Posterior cingulate gyrus (tissue), 11 donors: ENCODE results near the gene SYT2.
"Not testable (repeated sequence)": the region's sequence is repeated elsewhere in the genome, so short reads cannot be mapped to it uniquely, and the experiment has no call there.

Source experiments
- DNase-seq, 10 donors: peaks; one replicate each; pipeline versions ENCODE4 v3.0.0 to v3.0.0-alpha.2; 2020 to 2021; ENCODE audit warnings: mixed read lengths in 3 of 10
- intact Hi-C: fragments of 100-400 bp; cut with DNase I; formaldehyde crosslinking; loops from one replicate; pipeline ENCODE4 v1.15.1; 2023

SYT2 gene

DNA sequence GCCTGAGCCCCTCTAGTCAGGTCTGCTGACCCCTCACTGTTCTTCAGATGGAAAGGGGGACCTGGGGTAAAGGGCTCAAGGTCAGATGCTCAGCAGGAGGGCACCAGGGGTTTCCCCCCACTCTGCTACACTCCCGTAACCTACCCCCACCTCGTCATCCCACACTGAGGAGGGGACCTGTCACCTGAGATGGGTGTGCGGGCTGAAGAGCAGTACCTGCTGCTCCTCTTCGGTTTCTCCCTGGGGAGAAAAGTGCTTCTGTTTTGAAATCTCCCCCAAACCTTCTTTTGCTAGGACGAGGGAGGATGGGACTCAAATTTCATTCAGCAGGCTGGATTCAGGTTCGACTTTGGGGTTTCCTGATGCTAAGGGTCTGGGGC is 65.2 kb downstream of the SYT2 start:
- intact Hi-C loops = no loop called here
- DNase-seq = no peak

DNA sequence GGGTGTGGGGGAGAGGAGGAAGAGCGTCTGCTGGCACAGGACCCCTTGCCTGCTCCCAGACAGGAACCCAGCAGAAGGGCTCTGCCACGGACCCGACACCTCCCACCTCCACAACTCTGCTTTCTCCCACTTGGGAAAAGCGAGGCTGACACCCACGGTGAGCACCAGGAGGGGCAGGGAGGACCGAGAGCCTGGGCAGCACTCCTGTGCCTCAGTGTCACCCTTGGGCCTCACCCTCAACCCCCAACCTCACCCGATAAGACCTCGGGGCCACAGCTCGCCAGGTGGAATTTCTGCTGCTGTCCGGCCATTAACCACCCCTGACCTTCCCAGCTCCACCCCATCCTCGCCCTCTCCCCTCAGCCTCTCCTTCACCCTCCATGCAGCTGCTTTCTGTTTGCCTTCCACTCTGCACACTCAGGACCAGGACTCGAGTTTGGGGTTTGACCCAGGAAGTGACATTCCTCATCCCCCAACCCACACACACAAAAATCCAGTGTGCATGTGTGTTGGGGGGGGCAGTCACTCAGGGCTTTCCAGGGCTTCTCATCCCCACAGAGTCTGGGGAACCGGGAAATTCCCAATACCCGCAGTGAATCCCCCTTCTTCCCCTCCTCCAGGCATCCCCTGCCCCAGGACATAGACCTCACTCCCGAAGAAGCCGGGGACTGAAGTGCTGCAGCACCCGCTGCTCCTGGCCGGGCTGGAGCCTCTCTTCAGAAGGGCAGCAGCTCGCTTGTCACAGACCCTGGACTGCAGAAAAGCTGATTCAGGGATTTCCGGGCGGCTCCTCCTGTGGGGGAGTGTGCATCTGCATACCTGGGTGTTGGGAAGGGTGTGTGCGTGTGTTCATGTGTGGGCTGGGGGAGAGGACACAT is 65.8 kb downstream of the SYT2 start:
- intact Hi-C loops = no loop called here
- DNase-seq = peak in 1 of 10 donors; percentile 78

DNA sequence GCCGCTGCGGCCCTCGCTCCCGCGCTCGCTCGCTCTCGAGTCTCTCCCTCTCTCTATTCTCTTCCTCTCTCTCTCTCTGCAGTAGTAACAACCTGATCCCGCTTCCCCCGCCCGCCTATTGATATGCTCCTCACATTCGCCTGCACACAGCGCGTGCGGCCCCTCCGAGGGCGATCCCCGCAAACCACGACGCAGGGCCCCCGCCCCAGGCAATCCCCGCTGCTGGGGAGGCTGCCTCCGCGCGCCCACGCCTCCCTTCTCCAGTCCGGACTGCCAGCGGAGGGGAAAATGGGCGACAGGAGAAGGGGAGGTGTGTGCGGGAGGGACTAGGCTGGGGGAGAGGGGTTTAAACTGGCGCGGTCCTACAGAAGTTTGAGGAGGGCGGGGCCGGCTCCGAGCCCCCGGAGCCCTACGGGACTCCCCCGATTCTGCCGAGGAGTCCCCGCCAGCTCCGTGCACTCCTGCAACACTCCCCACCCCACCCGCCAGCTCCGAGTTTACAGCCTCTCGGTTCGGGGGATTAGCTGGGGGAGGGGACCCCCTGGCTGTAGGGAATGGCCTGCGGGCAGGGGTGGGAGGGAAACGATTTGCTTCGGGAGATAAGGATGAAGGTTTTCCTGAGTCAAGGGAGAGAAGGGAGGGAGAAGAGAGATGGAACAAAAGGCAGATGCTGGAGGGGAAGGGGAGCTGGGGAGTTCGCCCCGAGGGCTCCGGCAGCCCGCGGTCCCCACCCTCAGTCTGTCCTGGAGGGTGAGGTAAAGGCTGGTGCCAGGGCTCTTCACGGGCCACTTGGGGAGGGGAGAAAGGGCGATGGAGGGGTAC is 66.6 kb downstream of the SYT2 start:
- intact Hi-C loops = no loop called here

DNA sequence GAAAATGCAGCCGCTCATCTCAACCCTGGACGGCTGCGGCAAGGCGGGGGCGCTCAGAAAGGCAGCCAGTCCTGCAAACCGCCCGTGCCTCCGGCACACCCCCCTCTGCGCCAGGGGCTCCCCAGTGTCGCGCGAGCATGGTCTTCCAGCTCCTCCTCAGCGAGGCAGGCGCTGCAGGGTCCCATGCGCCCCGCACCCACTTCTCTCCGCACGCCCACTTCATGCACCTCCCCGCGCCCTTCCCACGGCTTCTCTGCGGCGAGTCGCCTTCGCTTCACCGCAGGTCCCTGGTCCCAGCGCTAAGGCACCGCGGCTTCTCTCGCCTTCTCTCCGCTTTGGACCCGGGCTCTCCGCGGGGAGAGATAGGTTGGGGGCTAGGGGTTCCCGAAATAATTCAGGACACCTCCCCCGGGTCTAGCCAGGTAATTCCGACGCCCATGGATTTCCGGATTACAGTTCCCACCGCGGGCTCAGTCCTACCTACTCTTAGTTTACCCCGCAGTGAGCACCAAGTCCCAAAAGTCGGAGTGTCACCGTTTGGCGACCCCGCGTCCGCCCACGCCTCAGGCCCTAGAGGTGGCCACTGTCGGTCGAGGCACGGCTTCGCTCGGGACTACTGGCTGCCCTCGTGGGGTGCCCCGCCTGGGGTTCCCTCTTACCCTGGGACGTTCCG is 67.5 kb downstream of the SYT2 start:
- intact Hi-C loops = no loop called here
- DNase-seq = peak in 1 of 10 donors; percentile 76

More for the DNA sequence above, 66.6 kb downstream of the SYT2 start:
- peak in 1 of 10 donors; percentile 71 for DNase-seq

DNA sequence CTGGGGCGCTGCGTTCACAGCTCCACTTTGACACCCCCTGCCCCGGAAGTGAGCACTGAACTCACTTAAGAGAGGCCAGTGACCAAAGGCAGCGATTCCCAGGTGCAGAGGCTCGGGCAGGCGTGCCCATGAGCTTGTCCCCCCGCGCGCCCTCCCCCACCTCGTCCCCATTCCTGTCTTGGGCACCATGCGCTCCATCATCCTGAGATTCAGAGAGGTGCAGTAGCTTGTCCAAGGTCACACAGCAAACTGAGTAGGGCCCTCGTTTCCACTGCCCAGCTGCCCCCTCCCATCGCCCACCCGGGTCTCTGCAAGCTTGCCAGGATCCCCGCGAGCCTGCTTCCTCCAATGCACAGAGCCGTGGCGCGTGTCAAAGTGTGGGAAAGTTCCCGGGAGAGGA is 68.0 kb downstream of the SYT2 start:
- intact Hi-C loops = no loop called here
- DNase-seq = no peak

DNA sequence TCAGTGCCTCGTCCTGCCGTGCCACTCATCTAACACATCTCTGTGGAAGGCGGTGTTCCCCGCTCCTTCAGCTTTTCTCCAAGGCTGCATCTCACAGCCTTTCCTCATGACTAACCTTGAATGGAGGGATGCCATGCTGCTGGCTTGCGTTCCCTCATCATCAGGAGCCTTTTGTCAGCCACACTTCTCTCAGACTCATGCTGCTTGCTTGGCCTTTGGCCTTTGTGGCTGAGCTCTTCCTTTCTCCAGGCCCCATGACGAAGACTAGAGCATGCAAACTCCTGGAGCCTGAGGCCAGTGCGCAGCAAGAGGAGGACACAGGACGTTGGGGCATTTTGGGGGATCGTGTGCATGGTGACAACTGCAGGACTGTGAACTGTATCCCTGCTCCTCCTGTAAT is 70.8 kb downstream of the SYT2 start:
- intact Hi-C loops = no loop called here
- DNase-seq = no peak

DNA sequence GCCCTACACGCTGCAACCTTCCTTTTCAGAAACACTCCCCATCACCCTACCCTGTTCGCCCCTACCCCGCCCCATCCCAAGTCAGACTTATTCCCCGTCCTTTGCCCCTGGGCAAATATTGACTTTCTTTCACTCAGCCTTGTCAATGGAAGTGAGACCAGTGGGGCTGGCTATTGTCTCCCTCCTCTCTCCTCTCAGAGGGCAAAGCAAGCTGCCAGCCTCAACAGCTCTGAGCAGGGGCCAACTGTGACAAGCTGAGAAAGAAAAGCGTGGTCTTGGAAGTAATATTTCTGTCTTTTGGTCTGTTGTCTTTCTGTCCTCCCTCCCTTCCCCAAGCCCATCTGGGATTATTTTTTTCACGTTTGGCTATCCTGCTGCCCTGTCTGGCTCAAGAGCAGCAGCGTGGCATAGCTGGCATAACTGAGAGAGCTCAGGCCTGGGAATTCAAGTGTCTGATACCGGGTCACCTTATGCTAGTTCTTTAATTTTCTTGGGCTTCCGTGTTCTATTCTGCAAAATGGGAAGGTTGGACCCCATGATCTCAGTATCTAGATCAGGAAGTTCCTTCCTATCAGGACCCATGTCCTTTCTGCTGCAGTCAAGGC is 71.5 kb downstream of the SYT2 start:
- DNase-seq, intact Hi-C loops: not testable (repeated sequence)

DNA sequence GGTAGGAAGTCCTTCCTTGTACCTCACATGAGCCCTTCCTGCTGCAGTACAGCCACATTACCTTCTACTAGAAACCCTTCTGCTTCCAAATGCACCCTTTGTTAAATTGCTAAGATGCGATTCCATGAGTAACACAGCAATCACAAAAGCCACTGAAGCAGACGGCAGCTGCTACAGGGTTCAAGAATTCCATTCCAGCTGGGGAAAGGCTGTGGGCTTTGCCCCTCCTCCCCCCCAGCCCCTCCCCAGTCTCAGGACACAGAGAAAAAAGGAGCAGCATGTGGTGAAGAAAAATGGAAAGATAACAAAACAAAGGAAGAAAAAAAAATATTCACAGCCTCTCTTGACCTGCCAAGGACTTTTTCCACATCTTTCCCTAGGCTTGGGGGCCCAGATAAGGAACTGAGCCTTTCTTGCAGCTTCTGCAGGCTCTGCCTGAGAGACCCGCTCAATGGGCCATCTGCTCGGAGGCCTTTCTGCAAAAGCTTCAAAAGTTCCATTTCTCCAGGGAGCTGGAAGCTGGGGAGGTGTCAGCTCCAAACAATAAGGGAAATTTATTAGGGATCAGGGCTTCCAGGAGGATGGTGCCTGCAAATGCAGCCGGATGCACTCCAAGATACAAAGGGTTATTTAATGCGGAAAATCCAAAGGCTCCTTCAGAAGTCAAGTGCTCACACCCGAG is 72.1 kb downstream of the SYT2 start:
- intact Hi-C loops = no loop called here
- DNase-seq = no peak

DNA sequence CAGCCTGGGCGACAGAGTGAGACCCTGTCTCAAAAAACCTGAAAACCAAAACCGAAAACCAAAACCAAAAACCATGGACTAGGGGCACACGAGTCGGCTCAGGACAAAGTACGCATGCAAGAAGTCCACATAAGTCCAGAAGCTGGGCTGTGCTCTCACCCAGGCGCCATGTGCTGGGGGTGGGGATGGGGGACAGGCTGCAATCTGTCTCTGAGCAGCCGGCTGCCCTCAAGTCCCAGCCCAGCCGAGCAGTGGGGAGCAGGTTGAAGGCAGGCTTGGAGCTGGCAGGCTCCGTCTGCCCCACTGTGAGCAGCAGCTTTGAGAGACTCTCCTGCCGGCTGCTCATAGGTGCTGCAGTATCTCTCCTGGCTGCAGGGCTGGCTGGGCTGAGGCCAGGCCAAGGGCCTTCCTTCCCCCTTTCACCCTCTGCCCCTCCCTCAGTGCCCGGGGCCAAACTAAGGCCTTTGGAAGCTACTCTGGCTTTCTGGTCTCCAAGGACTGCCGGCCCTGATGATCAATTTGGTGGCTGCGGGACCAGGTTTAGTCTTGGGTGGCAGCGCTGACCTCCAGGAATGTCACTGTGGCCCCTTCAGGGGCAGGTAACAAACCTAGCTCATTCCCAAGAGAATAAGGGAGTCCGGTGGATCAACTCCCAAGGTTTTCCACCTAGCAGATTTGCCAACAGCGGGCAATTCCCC is 72.8 kb downstream of the SYT2 start:
- DNase-seq, intact Hi-C loops: not testable (repeated sequence)

DNA sequence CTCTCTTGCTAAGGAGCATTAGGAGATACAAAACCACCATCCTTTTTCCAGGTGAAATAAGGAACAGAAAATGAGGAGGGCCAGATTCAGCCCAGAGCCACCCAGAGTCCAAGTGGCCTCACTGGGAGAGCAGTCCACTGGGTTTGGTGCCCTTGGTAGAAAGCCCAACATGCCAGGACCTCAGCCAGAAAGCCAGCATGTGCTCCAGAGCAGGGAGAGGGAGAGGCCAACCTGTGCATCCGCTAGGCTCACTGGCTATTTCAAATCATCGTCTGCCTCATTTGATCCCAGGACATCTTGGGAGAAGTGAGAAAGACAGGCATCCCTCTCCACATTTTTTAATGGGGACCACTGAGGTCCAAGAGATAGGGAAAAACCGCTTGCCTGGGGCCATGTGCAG is 74.1 kb downstream of the SYT2 start:
- DNase-seq, intact Hi-C loops: not testable (repeated sequence)

DNA sequence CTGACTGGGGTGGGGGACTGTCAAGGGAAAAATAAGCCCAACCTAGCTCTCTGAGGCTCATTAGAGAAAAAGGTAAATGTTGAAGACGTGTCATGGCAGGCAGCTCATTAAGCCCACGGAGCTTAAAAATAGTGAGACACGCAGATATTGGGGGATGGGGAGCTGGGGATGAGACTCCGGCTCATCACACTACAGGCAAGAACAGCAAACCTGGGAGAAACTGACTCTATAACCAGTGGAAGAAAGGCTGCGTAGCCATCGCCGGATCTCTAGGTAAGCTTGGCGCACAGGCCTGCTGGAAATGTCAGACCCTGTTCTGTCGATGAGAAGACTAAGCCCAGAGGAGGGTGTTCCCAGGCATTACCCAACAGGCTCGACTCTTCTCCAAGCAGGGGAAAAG is 78.0 kb downstream of the SYT2 start:
- DNase-seq = no peak
- intact Hi-C loops = no loop called here

DNA sequence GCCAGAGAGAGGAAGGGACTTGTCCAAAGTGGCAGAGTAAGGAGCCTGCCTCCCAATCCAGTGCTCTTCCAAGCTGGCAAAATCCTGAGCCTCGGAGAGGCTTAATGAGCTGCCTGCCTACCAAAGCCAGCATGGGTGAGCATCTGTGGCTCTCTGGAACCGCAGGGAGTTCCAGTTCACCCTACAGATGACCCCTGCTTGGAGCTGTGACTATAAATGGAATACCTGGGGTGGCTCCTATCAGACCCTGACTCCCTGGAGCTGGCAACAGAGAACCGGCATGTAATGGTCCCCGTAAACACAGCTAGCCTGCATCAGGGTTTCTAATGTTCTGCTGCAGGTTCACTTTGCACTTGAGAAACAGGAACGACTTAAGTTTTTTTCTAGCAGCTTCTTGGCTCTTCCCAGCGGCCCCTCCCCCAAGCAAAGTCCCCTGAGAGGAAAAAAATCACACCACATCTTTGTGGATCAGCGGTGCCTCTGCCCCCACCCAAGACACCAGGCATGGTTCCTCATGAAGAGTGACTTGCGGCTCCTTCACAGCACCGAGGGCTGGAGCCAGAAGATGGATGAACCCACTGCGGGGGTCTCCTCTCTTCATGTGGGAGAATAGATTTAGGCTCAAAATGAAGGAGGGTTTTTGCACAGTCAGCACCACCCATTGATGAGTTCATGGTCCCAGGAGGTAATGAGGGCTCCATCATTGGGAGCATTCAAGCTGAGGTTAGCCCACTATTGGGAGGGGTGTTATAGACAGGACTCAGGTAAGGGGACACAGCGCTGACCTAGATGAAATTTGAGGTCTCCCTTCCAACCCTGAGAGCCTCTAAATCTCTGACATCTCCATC is 79.0 kb downstream of the SYT2 start:
- intact Hi-C loops = no loop called here
- peak in 2 of 10 donors; percentile 14 to 42 for DNase-seq

DNA sequence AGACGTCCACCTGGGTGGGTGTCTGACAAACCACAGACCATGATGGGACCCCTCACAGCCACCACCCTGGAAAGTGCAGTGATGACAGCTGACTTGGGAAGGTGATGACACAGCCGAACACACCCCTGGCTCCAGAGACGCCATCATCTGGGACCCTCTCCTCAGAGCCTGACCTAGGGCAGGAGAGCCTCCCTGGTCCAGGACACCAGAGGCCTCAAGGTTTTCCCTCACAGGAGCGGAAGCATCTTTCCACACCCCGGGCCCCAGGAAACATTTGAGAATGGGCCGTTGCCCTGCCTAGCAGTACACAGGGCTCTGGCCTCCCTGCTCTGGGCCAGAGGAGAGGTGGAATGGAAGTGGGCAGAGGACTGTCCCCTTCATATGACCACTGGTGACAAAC is 79.7 kb downstream of the SYT2 start:
- intact Hi-C loops = no loop called here
- DNase-seq = no peak

DNA sequence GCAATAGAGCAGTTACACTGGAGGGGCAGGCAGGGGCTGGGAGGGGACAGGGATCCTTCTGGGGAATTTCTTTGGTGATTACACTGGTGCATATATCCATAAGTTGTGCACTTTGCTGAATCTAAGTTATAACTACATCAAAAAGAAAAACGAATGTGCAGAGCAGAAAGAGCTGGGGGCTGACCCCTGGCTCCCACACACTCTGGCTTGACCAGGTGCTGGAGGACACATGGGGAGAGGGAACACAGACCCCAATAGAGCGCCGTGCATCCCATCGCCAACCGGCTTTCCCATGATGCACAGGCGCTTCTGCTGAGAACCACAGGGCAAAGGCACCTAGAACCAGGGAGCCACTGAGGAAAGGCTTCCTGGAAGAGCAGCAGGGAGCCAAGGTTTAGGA is 80.2 kb downstream of the SYT2 start:
- intact Hi-C loops = not testable (repeated sequence)
- peak in 1 of 10 donors; percentile 34 for DNase-seq

DNA sequence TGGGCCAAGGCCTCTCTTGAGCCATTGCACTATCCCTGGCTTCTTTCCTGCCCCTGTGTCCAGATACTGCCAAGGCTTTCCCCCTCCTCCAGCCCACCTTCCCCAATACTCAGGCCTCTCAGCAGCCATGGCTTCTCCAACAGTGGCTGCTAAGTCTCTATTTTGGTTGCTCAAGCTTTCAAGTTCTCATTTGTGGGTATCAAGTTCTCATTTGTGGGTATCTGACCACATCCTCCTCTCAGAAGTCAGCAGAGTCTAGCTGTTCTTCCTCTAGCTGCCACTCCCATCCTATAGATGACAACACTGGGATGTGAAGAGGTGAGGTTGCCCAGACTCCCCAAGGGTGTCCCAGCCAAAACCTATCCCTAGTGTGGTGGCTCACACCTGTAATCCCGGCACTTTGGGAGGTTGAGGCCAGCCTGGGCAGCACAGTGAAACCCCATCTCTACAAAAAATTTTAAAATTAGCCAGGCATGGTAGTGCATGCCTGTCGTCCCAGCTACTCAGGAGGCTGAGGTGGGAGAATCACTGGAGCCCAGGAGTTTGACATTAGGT is 80.9 kb downstream of the SYT2 start:
- intact Hi-C loops = not testable (repeated sequence)
- peak in 2 of 10 donors; percentile 49 to 59 for DNase-seq

DNA sequence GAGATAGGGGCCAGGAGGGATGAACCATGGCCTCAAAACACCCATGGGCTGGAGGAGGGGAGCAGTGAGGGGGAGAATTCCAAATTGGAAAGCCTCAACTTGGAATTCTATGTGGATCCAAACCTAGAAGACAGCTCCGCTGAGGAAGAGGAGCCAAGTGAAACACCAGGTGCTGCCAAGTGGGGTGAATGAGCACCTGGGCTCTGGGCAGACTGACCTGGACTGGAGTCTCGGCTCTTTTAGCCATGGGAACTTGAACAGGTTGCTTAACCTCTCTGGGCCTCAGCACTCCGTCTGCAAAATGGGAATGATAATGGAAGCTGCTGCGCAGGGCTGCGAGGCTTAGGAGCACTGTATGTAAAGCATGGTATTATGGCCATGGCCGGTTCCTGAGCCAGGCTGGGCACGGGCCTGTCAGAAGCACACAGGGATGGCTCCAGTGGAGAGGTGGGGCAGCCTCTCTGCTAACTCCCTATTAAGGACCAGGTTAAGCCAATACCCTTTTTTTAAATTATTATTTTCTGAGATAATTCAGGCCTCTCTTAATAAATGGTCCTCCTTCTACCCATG is 81.5 kb downstream of the SYT2 start:
- DNase-seq = peak in 1 of 10 donors; percentile 38
- intact Hi-C loops = no loop called here

DNA sequence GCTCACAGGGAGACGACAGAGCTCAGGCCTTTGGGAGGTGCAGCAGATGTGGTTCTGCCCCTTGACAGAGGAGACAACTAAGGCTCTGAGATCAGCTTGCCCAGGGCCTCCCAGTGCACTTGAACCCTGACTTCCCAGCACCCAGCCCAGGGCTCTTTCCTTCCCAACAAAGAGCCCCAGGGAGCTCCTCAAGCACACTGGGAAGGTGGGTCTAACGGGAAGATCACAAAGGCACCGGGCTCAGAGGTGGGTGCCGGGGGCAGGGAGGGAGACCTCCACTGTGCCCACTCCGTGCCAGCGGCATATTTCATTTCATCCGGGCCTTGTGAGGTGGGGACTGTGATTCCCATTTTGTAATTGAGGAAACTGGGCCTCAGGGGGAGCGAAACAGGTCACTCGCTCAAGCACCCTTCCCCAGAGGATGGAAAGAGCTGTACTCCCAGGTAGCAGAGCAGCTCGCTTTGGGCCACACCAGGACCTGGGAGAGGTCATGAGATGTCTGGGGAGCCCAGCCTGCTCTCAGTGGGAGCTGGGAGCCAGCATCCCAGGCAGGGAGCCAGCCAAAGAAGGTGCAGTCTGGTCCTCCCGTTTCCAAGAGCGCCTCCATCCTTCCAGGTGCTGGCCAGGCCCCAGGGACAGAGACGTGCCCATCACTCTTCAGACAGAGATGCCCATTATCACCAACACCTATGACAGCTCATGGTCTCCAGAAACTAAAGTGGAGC is 82.3 kb downstream of the SYT2 start:
- DNase-seq = peak in 1 of 10 donors; percentile 67
- intact Hi-C loops = no loop called here
